ENCODE measurements around the gene FXYD1. TPM values are rescaled to one million over a fixed set of nuclear protein-coding genes. Genes with fewer than 3 reads are reported as not detected.

Gene FXYD1
- polyA plus RNA-seq, 2 of the 4 experiments (the other 2 are of a cell fraction): not detected

- 80% methylated on average over 15 of the region's 15 CpGs for WGBS (ENCODE audit: missing lambda C conversion rate)
- no peak for FAIRE-seq
- ATAC-seq: no peak
- H3K4me2 ChIP-seq: no peak overlapping the region
- H3K4me3 ChIP-seq: no peak overlapping the region
- H3K27ac ChIP-seq: no peak overlapping the region
- no peak for TF ChIP-seq JUNB (IDR thresholded peaks at IDR 0.05)
- no peak for TF ChIP-seq ELK1 (IDR thresholded peaks at IDR 0.05; ENCODE audit: low read depth, low read length)
- TF ChIP-seq, protein P1, sequence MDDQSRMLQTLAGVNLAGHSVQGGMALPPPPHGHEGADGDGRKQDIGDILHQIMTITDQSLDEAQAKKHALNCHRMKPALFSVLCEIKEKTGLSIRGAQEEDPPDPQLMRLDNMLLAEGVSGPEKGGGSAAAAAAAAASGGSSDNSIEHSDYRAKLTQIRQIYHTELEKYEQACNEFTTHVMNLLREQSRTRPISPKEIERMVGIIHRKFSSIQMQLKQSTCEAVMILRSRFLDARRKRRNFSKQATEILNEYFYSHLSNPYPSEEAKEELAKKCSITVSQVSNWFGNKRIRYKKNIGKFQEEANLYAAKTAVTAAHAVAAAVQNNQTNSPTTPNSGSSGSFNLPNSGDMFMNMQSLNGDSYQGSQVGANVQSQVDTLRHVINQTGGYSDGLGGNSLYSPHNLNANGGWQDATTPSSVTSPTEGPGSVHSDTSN (IDR thresholded peaks at IDR 0.05): no peak
- TF ChIP-seq POLR2A (IDR thresholded peaks at IDR 0.05; ENCODE audit: low read length): no peak
- TF ChIP-seq, protein P2, sequence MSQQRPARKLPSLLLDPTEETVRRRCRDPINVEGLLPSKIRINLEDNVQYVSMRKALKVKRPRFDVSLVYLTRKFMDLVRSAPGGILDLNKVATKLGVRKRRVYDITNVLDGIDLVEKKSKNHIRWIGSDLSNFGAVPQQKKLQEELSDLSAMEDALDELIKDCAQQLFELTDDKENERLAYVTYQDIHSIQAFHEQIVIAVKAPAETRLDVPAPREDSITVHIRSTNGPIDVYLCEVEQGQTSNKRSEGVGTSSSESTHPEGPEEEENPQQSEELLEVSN (IDR thresholded peaks at IDR 0.05; ENCODE audit: borderline replicate concordance, low read depth): no peak
- TF ChIP-seq CHD4 (IDR thresholded peaks at IDR 0.05; ENCODE audit: borderline replicate concordance): no peak
- no peak for TF ChIP-seq NFE2L2 (conservative IDR thresholded peaks at IDR 0.05; ENCODE audit: low read length)
- no peak for TF ChIP-seq KDM5A (IDR thresholded peaks at IDR 0.05)
- TF ChIP-seq HOXB5 (CRISPR knock-in tag; IDR thresholded peaks at IDR 0.05): no peak
- no peak for TF ChIP-seq BHLHE40 (IDR thresholded peaks at IDR 0.05; ENCODE audit: low read depth, low read length)
- no peak for TF ChIP-seq RAD21 (conservative IDR thresholded peaks at IDR 0.05 in 1 of 2, IDR thresholded peaks at IDR 0.05 in 1 of 2)
- TF ChIP-seq HOXB13 (CRISPR knock-in tag; IDR thresholded peaks at IDR 0.05; ENCODE audit: low read depth): no peak
- no peak for TF ChIP-seq ZC3H11A (IDR thresholded peaks at IDR 0.05)
- TF ChIP-seq, protein P3, sequence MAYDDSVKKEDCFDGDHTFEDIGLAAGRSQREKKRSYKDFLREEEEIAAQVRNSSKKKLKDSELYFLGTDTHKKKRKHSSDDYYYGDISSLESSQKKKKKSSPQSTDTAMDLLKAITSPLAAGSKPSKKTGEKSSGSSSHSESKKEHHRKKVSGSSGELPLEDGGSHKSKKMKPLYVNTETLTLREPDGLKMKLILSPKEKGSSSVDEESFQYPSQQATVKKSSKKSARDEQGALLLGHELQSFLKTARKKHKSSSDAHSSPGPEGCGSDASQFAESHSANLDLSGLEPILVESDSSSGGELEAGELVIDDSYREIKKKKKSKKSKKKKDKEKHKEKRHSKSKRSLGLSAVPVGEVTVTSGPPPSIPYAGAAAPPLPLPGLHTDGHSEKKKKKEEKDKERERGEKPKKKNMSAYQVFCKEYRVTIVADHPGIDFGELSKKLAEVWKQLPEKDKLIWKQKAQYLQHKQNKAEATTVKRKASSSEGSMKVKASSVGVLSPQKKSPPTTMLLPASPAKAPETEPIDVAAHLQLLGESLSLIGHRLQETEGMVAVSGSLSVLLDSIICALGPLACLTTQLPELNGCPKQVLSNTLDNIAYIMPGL (CRISPR knock-in tag; IDR thresholded peaks at IDR 0.05; ENCODE audit: borderline replicate concordance): no peak
- TF ChIP-seq NPAS2 (CRISPR knock-in tag; IDR thresholded peaks at IDR 0.05; ENCODE audit: borderline replicate concordance): no peak
- no peak for TF ChIP-seq FOSB (CRISPR knock-in tag; IDR thresholded peaks at IDR 0.05)
- ChIA-PET CTCF (interaction anchor here (0.6 to 2.6 kb wide), 7 partner anchors 10 to 436 kb away, joined by 3 to 11 read pairs (median 7); no protein-coding TSS in a partner anchor), POLR2A (no interaction called here)
- no peak for DNase-seq (ENCODE audit: low read depth in 1 of 2, low spot score in 1 of 2)
- H3K4me1 ChIP-seq: peaks cover 16% of the 10 kb centered on the region; the same call in 1 of the 3 replicates
- H3K9me3 ChIP-seq: no peaks in the 10 kb centered on the region
Measured at GRCh38 chr19:35112995-35113688, 25.5 kb upstream of the FXYD1 start.

DNA sequence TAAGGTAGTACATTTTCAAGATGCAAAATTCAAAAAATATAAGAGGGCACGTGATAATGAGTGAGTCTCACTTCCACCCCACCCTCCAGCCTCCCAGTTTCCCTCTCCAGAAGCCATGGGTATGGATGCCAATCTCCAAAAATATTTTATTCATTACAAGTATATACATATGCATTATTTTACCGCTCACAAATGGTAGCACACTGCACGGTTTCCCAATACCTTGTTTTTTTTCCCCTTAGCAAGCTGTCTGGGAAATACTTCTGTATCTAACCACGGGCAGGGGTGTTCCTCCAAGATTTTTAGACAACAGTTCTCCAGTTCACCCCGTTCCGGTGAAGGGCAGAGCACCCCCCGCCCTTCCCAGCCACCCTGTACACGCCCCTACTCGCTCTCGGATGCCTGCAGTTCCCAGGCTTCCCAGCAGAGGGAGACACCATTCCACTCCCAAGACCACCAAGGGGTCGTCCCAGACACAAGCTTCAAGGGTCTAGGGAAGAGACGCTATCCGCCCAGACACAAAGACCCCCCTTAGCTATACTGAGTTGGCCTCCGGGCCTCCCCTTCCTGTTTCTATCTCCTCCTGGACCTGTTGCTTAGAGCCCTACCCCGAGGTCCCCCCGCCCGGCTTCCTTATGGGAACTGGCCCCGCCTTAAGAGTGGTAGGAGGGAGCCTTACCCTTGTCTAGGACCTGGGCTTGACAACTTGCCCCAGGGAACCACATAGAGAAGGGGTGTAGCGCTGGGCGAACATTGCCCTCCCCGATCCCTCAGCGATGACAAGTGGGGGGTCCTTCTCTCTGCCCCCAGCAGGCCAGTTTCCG lies 24.1 kb upstream of the FXYD1 start:
- TF ChIP-seq, protein P4, sequence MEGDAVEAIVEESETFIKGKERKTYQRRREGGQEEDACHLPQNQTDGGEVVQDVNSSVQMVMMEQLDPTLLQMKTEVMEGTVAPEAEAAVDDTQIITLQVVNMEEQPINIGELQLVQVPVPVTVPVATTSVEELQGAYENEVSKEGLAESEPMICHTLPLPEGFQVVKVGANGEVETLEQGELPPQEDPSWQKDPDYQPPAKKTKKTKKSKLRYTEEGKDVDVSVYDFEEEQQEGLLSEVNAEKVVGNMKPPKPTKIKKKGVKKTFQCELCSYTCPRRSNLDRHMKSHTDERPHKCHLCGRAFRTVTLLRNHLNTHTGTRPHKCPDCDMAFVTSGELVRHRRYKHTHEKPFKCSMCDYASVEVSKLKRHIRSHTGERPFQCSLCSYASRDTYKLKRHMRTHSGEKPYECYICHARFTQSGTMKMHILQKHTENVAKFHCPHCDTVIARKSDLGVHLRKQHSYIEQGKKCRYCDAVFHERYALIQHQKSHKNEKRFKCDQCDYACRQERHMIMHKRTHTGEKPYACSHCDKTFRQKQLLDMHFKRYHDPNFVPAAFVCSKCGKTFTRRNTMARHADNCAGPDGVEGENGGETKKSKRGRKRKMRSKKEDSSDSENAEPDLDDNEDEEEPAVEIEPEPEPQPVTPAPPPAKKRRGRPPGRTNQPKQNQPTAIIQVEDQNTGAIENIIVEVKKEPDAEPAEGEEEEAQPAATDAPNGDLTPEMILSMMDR (IDR thresholded peaks at IDR 0.05): peak; percentile 98
- TF ChIP-seq MAZ (IDR thresholded peaks at IDR 0.05; ENCODE audit: borderline replicate concordance, low read depth, low read length) (0 out of 2 replicates have a peak, but pooled peaks have one; percentile 29), FOSB (CRISPR knock-in tag; IDR thresholded peaks at IDR 0.05) (no peak), CBX8 (IDR thresholded peaks at IDR 0.05) (no peak), RAD21 (conservative IDR thresholded peaks at IDR 0.05 in 1 of 2, IDR thresholded peaks at IDR 0.05 in 1 of 2) (peak; percentile 80), SMC3 (IDR thresholded peaks at IDR 0.05) (peak; percentile 81)
- TF ChIP-seq, protein P5, sequence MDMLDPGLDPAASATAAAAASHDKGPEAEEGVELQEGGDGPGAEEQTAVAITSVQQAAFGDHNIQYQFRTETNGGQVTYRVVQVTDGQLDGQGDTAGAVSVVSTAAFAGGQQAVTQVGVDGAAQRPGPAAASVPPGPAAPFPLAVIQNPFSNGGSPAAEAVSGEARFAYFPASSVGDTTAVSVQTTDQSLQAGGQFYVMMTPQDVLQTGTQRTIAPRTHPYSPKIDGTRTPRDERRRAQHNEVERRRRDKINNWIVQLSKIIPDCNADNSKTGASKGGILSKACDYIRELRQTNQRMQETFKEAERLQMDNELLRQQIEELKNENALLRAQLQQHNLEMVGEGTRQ (IDR thresholded peaks at IDR 0.05): no peak
- 21% methylated on average over 23 of the region's 23 CpGs for WGBS (ENCODE audit: missing lambda C conversion rate)
- Histone ChIP-seq H3K4me1 (peaks cover 13% of the 10 kb centered on the region; the same call in 1 of the 3 replicates), H3K27ac (peak overlapping the region; percentile 19 to 36; a peak in 3 of 6 replicates), H3K9me3 (no peaks in the 10 kb centered on the region), H3K4me2 (peak overlapping the region; percentile 75), H3K4me3 (peak overlapping the region; percentile 6; the same call in 2 of the 3 replicates)
- ChIA-PET POLR2A (no interaction called here), CTCF (interaction anchor here (0.6 to 6.9 kb wide), 50 partner anchors 8 to 297 kb away, joined by 3 to 148 read pairs (median 4); partner anchors contain the start of genes FXYD1, FXYD5, FXYD7 and LGI4)
- DNase-seq (ENCODE audit: low read depth in 1 of 2, low spot score in 1 of 2) (peak; percentile 74 to 95), ATAC-seq (peak; percentile 45 to 86), FAIRE-seq (peak; percentile 98)

Measured in A549 (cell line).